DND-41 (cell line): ENCODE results near the gene PHLDB2.

Source experiments
- ATAC-seq: fragments of 200-7000 bp; cut with Tn5 transposase; 3 replicates; pipeline ENCODE4 v1.9.1; 2021; ENCODE audit warnings: low read depth; ENCODE audit not compliant: insufficient read depth
- DNase-seq: peaks from one replicate; pipeline ENCODE4 v3.0.0-alpha.2; 2020
- H2AFZ ChIP-seq: 2 replicates; pipeline ENCODE4 v1.6.0; 2012; ENCODE audit warnings: low read depth, low read length
- H3K27ac ChIP-seq: 2 replicates; pipeline ENCODE4 v1.5.1; 2012; ENCODE audit warnings: low read length, inconsistent platforms
- H3K27me3 ChIP-seq: fragments of 200-600 bp; sonication (generic); 2 replicates; pipeline ENCODE4 v1.6.0; 2012; ENCODE audit warnings: low read length, mild to moderate bottlenecking, inconsistent platforms; ENCODE audit not compliant: insufficient read depth, poor library complexity
- H3K36me3 ChIP-seq: 2 replicates; pipeline ENCODE4 v1.5.1; 2012; ENCODE audit warnings: low read length, inconsistent platforms; ENCODE audit not compliant: insufficient read depth
- H3K4me1 ChIP-seq: 2 replicates; pipeline ENCODE4 v1.5.1; 2012; ENCODE audit warnings: mild to moderate bottlenecking, low read length; ENCODE audit not compliant: insufficient read depth
- H3K4me2 ChIP-seq: 2 replicates; pipeline ENCODE4 v1.6.0; 2012; ENCODE audit warnings: mild to moderate bottlenecking, moderate library complexity, low read length, inconsistent platforms; ENCODE audit not compliant: insufficient read depth
- H3K4me3 ChIP-seq, 2 experiments: fragments of 200-600 bp in 1 of 2; shearing (Covaris generic) in 1 of 2; 2 replicates each; pipeline ENCODE4 v1.5.1; 2012 to 2016; ENCODE audit warnings: inconsistent platforms in 2 of 2, low read length in 2 of 2, mild to moderate bottlenecking in 2 of 2, low read depth in 1 of 2, moderate library complexity in 1 of 2
- H3K79me2 ChIP-seq: 2 replicates; pipeline ENCODE4 v1.6.0; 2012; ENCODE audit warnings: low read length, inconsistent platforms; ENCODE audit not compliant: insufficient read depth
- H3K9ac ChIP-seq: 2 replicates; pipeline ENCODE4 v1.6.0; 2012; ENCODE audit warnings: low read depth, mild to moderate bottlenecking, inconsistent platforms, low read length, moderate library complexity
- H3K9me3 ChIP-seq: 2 replicates; pipeline ENCODE4 v1.5.1; 2012; ENCODE audit warnings: low read length, moderate library complexity, mild to moderate bottlenecking, inconsistent platforms; ENCODE audit not compliant: insufficient read depth, severe bottlenecking
- H4K20me1 ChIP-seq: 2 replicates; pipeline ENCODE4 v1.6.0; 2012; ENCODE audit warnings: low read length; ENCODE audit not compliant: insufficient read depth
- EZH2 ChIP-seq: IDR thresholded peaks from 3 replicates; pipeline ENCODE4 v1.6.1; 2012; ENCODE audit warnings: borderline replicate concordance, low read depth, mild to moderate bottlenecking, moderate library complexity, low read length, inconsistent platforms; ENCODE audit not compliant: severe bottlenecking
- TF ChIP-seq, protein P1 (sequence below): IDR thresholded peaks from 2 replicates; pipeline ENCODE4 v1.5.1; 2012; ENCODE audit warnings: borderline replicate concordance, low read length, moderate library complexity, mild to moderate bottlenecking; ENCODE audit not compliant: poor library complexity, severe bottlenecking; ENCODE audit errors: extremely low read depth

The PHLDB2 gene

DNA sequence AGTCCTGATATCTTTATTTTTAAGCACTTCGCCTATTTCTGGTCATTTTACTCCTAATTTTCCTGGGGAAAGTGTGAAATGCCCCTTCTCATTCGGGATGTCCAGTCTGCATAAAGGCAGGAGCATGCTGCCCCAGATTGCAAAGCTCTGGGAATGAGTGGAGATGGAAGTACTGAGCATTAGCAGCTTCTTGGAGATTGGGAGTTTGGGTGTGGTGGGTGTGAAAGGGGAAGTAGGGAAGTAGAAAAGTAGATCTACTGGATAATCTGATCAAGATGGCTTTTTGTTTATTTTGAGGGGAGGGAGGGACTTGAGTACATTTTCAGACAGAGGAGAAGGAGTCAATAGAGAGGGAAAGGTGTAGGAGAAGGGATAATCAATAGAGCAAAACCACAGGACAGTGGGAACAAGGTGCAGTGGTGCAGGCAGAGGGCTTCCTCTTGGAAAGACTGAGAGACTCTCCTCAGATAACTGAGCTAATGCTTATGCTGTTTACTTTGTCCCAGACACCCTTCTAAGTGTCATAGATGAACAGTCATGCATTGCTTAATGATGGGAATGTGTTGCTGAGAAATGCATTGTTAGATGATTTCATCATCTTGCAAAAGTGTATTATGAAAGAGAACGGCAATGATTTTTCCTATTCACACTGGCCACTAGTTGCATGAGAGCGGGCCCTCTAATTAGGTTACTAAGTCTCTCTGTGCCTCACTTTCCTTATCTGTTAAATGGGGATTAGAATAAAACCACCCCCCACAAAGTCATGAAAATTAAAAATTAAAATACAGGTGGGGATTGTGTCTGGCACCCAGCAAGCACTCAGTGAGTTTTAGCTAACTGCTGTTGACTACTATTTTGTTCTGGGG, 45.5 kb downstream of the PHLDB2 start:
- ATAC-seq (no peak), DNase-seq (no peak)
- Histone ChIP-seq H3K79me2 (no peaks in the 10 kb centered on the region), H3K9me3 (no peaks in the 10 kb centered on the region), H3K4me2 (no peak overlapping the region), H3K4me1 (no peaks in the 10 kb centered on the region), H3K27ac (no peak overlapping the region), H3K9ac (no peak overlapping the region), H4K20me1 (no peaks in the 10 kb centered on the region), H3K36me3 (no peaks in the 10 kb centered on the region), H2AFZ (no peak overlapping the region), H3K27me3 (no peaks in the 10 kb centered on the region), H3K4me3 (no peak overlapping the region)
- no peak for TF ChIP-seq EZH2
- TF ChIP-seq, protein P1, sequence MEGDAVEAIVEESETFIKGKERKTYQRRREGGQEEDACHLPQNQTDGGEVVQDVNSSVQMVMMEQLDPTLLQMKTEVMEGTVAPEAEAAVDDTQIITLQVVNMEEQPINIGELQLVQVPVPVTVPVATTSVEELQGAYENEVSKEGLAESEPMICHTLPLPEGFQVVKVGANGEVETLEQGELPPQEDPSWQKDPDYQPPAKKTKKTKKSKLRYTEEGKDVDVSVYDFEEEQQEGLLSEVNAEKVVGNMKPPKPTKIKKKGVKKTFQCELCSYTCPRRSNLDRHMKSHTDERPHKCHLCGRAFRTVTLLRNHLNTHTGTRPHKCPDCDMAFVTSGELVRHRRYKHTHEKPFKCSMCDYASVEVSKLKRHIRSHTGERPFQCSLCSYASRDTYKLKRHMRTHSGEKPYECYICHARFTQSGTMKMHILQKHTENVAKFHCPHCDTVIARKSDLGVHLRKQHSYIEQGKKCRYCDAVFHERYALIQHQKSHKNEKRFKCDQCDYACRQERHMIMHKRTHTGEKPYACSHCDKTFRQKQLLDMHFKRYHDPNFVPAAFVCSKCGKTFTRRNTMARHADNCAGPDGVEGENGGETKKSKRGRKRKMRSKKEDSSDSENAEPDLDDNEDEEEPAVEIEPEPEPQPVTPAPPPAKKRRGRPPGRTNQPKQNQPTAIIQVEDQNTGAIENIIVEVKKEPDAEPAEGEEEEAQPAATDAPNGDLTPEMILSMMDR = no peak

DNA sequence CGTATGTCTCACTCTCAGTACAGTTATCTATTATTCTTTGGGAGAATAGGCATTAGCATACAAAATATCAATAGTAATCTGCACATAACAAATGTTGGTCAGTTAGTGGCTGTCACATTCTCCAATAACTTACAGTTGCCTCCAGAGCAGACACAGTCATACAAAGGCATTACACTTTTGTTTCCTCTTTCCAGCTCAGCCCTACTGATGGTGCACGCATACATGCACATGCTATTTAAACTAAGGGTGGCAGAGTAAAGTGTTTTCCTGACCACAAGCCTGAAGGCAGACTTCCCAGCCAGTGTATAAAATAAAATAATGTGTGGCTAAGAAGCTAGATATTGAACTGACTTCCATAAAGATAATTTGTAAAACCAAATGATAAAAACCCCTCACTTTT, 47.6 kb downstream of the PHLDB2 start:
- no peak overlapping the region for H3K4me2 ChIP-seq
- H4K20me1 ChIP-seq = no peaks in the 10 kb centered on the region
- no peak overlapping the region for H3K9ac ChIP-seq
- no peaks in the 10 kb centered on the region for H3K9me3 ChIP-seq
- H3K4me1 ChIP-seq = no peaks in the 10 kb centered on the region
- H3K27me3 ChIP-seq = no peaks in the 10 kb centered on the region
- TF ChIP-seq EZH2 = no peak
- TF ChIP-seq, protein P1 = no peak
- no peak overlapping the region for H3K27ac ChIP-seq
- DNase-seq (no peak), ATAC-seq (no peak)
- no peaks in the 10 kb centered on the region for H3K79me2 ChIP-seq
- no peak overlapping the region for H2AFZ ChIP-seq
- H3K36me3 ChIP-seq = no peaks in the 10 kb centered on the region
- no peak overlapping the region for H3K4me3 ChIP-seq

DNA sequence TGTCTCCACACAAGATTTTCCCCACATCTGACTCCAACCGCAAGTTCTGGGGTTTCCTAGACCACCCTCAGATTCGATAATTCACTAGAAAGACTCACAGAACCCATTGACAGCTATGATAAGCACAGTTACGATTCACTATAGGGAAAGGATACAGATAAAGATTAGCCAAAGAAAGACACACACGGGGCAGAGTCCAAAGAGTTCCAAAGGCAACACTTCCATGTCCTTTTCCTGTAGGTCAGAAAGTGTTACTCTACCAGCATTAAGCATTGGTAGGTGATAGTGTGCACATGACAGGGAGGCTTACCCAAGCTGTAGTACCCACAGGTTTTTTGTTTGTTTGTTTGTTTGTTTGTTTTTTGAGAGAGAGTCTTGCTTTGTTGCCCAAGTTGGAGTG, 48.1 kb downstream of the PHLDB2 start:
- no peak overlapping the region for H3K9ac ChIP-seq
- no peaks in the 10 kb centered on the region for H3K79me2 ChIP-seq
- no peak overlapping the region for H3K27ac ChIP-seq
- no peak overlapping the region for H3K4me3 ChIP-seq
- no peak overlapping the region for H2AFZ ChIP-seq
- DNase-seq (no peak), ATAC-seq (no peak)
- H3K4me1 ChIP-seq = no peaks in the 10 kb centered on the region
- no peaks in the 10 kb centered on the region for H3K36me3 ChIP-seq
- H4K20me1 ChIP-seq = no peaks in the 10 kb centered on the region
- no peak for TF ChIP-seq EZH2
- TF ChIP-seq, protein P1 = no peak
- H3K4me2 ChIP-seq = no peak overlapping the region
- no peaks in the 10 kb centered on the region for H3K9me3 ChIP-seq
- H3K27me3 ChIP-seq = no peaks in the 10 kb centered on the region
